ENCODE results near the gene ABL1.
"Not testable (repeated sequence)": the region's sequence is repeated elsewhere in the genome, so short reads cannot be mapped to it uniquely, and the experiment has no call there.

Gene ABL1

DNA sequence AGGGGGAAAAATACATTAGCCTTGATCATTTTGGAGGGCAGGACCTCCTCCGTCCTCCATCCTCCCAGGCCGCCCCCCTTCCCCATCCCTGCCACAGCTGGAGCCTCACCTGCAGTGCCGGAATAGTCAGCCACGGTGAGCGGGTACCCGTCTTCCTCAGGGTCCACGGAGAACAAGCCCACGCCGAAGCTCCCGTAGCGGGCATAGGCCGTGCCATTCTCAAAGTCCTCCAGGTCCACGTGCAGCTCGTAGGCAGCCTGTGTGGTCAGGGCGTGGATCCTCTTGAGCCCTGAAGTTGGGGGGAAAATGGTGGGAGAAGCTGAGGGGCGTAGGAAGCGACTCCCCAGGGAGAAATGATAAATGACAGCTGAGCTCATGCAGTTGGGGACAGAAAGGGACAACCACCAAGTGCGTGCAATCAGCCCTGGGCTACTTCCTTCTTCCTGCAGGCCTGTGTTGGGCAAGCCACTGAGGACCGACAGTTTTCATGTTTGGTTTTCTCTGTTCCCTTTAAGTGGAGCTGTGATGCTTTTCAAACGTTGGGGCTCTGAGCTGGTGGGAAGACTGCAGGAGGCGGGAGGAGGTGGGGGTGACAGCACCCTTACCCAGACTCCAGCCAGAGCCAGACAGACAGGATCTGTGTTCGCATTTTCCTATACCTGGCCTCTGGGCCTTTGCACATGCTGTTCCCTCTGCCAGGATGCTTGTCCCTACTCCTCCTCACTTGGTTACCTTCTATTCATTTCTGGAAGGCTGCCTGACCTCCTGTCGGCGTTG is 70.3 kb downstream of the ABL1 start:
- DNase-seq: no peak

DNA sequence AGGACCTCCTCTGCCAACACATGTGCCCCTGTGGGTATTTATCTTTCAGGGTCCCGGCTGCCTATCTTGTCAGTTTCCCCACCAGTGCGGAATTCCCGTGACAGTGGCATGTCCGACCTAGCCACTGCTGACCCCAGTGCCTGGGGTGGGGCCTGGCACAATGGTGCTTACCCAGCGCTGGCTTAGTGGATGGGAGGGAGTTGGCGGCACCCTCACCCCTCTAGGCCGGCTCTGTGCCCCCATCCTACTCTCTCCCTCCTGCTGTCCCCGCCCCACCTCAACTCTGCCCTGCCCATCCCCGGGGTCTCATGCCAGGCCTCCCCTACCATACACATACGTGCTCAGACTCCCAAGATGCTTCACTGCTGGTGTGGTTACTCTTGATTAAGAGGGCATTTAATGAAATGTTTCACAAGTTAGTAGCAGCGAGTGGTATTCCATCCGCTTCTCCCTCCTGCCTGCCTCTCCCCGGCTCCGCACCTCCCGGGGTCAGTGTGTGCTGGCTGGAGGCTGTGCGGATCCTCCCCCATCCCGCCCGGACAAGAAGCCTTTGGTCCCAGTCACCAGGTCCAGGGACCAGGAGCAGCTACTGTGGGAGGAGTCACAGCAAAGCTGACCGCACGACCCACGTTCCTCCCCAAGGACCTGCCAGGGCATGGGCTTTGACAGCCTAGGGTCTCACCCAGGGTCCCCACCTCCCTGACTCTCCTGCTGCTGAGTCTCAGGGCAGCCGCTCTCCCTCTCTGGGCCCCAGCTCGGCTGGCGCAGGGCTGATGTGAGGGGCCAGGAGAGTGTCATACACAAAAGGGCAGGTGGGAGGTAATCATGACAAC is 71.1 kb downstream of the ABL1 start:
- DNase-seq: no peak

DNA sequence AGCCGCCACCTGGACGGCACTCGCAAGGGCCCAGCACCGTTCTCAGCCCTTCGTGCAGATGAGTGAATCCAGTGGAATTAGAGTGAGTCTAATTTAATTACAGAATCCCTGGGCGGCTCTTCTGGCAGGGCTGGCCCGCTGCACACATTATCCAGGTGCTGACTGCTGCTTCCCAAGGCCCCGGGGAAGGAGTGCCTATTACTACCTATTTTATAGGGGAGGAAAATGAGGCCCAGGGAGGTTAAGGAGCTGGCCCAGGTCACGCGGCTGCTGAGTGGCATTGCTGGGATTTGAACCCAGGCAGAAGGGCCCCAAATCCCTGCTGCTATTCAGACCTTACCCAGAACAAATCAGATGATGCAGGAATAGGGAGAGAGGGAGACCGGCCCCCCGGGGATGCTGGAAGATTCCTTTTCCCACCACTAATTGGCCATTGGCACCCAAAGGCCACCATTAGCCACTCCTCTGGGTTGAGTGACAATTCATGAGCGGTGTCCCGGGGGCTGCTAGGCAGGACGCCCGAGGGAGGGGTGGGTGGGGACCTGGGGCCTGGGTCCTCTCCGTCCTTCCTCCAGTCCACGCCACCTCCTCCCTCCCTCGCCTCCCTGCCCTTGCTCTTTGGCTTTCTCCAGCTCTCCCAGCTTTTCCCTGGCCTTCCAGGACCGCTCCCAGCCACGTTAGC is 71.8 kb downstream of the ABL1 start:
- DNase-seq: no peak

DNA sequence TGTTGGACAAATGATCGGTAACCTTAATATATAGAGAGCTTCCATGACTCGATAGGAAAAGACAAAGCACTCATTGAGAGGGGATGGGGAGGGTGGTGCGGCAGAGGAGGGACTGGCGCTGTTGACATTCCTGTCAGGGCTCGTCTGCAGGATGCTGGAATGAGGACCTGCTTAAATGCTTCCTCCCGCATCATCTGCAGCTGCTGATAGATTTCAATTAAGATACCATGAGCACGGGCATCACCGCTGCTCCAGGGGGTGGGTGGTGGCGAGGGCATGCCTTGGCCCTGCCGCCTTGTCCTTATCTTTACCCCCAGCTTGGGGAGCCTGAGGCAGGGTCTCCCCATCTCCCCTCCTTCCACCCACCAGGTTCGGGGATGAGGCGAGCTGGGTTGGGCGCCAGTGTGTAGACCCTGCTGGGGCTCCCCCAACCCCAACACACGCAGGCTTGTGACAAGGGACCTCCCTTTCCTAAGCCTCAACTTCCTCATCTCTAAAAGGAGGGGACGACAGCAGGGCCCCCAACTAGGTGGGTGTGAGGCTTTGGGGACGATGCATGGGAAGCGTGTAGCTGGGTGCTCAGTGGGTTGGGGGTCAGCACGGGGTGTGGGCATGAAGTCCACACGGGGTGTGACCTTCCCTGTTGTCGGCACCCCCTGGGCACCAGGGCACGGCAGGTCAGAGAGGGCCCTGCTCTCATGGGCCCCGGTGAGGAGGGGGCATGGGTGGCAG is 73.3 kb downstream of the ABL1 start:
- DNase-seq: no peak

DNA sequence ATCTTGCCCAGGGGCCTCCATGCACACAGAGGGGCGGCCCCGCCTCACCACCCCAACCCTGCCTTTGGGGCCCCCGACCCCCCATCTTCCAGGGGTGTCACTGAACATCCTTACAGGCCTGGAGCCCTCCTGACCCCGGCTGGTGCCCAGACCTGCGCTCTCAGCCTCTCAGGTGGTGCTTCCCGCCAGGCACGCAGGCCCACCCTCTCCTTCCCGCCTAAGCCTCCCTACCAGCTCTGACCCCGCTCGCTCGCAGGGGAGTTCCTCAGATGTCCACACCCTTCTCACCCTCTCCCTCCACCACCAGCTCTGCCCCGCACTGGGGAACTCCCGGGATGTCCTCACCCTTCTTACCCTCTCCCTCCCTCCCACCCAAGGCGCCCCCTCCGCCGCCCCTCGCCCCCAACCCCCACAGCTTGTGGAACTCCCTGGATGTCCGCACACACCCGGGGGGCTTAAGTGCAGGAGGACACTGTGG is 73.9 kb downstream of the ABL1 start:
- no peak for DNase-seq

DNA sequence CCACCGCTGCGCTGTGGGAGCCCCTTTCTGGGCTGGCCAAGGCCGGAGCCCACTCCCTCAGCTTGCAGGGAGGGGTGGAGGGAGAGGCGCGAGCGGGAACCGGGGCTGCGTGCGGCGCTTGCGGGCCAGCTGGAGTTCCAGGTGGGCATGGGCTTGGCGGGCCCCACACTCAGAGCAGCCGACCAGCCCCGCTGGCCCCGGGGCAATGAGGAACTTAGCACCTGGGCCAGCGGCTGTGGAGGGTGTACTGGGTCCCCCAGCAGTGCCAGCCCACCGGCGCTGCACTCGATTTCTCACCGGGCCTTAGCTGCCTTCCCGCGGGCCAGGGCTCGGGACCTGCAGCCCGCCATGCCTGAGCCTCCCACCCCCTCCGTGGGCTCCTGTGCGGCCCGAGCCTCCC is 75.0 kb downstream of the ABL1 start:
- DNase-seq: not testable (repeated sequence)

DNA sequence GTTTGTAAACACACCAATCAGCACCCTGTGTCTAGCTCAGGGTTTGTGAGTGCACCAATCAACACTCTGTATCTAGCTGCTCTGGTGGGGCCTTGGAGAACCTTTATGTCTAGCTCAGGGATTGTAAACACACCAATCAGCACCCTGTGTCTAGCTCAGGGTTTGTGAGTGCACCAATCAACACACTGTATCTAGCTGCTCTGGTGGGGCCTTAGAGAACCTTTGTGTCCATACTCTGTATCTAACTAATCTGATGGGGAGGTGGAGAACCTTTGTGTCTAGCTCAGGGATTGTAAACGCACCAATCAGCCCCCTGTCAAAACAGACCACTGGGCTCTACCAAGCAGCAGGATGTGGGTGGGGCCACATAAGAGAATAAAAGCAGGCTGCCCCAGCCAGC is 75.6 kb downstream of the ABL1 start:
- not testable (repeated sequence) for DNase-seq

DNA sequence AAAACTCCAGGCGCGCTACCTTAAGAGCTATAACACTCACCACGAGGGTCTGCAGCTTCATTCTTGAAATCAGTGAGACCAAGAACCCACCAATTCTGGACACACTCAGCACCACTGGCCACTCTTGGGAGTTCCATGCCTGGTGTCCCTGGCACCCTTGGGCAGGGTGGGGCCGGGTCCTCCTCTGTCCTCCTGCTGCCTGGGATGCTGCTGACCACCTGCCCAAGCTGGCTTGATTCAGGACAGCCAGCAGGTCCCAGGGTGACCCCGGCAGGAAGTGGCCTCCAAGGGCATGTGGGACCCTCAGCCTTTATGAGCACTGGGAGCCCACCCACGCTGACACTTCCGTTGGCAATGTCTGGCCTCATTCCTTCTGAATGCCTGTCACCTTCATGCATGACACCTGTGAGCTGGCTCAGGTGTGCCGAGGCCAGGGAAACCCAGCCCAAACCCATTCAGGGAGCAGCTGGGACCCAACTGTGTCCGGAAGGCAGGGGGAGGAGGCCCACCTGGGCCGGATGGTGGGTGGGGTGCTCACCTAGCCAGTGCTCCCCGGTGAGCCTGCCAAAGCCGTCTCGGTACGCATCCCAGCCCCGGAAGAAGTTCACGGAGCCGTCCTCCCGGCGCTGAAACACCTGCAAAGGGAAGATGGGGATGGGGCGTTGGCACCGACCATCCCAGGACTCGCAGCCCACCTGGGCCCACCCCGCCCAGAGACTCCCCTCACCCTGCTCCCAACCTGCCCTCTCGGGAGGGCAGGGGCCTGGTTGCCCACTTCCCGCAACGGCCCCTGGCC is 76.4 kb downstream of the ABL1 start:
- no peak for DNase-seq

DNA sequence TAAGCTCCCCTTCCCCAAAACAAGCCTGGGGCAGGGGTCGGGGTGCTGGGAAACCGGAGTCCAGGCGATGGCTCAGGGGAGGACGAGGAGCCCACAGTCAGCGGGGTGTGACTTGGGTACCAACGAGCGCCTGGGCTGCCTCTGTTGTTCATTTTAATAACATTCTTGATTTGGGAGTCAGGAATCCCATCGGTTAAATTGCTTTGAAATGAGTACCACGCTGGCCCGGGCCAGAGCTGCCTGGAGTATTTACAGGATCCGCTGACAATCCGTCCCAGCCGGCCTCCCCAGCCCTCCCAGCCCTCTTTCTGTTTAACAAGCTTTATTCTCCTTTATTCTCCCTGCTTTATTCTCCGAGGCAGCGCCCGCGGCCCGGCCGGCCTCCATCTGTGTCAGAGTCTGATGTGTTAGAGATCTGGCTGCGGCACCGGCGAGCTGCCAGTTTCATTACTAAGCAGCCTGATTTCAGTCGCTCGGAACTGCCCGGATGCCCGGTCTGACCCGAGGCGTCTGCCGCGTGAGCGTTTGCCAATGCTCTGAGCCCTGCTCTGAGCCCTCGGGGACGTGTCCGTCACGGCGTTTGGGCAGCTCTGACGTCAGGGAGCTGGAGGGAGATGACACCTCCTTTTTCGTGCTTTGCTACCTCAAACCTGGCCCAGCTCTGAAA is 78.0 kb downstream of the ABL1 start:
- no peak for DNase-seq

DNA sequence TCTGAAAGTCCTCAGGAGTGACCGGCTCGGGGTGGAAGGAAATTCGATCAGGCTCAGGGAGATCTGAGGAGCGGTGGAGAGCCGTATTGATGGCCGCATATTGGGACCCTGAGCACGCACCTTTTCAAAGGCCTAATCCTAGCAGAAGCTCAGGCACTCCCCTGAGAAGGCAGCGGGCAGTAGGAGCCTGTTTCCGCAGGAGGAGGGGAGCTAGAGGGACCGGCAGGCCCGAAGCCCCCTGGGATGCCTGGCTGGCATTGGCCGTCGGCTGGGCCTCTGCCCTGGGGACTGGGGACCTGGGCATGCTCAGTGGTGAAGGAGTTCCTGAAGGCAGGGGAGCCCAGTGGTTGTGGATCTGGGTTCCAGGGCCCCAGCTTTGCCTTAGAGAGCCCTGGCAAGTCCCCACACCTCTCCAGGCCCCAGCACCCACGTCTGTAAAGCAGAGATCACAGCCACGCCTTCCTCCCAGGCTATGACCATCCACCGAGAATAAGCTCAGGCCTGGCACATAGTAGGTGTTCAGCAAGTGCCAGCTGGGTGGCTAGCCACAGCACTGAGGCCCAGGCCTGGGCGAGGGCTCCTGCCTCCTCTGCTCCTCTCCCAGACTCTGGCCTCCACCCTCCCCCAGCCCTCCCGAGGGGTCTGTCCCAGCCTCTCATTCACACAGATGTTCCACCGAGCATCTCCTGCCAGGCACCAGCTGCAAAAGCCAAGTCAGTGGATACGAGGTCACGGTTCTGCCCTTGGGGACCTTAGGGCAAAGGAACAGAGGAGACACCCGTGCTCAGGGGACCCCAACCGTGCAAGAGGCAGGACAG is 78.8 kb downstream of the ABL1 start:
- no peak for DNase-seq

DNA sequence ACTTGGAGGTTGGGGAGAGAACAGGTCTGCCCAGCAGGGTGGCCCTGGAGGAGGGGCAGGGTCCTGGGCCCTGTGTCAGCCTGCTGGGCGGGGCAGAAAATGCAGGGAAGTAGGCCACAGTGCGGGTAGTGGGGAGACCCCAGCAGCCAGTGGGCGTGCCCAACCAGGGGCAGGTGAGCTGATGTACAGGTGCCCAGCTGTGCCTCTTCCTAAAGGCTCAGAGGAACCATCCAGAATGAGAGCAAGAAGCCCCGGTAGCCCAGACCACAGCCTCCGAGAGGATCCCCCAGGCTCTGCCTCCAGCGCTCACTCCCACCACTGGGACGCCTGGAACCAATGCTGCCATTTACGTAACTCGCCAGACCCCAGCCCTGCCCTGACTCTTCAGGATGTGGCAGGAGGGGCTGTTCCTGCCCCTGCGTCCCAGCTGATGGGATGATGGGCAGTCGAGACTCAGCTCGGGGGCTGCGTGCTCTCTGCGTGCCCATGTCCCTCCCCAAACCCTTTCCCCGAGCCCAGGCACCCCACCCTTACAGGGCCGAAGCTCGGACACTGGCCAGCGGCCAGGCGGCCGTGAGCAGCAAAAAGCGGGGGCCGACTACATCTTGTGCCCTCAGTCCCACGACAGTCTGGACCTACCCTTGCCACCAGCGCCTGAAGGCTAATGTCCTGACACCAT is 79.5 kb downstream of the ABL1 start:
- DNase-seq: no peak

DNA sequence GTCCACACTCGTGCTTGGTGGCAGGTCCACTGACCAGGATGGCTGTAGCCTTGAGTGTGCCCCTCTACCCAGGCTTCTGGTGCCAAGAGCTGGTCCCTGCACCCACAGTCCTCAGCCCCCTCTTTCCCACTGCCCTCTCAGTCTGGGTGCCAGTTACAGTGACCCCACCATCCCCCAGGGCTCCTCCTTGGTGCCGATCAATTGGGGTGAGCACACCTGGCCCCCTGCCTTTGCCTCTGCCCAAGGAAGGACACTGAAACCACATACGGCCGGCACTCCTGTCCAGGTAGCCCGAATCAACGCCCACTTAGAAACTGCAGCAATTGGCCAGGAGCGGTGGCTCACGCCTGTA is 80.0 kb downstream of the ABL1 start:
- DNase-seq: no peak

DNA sequence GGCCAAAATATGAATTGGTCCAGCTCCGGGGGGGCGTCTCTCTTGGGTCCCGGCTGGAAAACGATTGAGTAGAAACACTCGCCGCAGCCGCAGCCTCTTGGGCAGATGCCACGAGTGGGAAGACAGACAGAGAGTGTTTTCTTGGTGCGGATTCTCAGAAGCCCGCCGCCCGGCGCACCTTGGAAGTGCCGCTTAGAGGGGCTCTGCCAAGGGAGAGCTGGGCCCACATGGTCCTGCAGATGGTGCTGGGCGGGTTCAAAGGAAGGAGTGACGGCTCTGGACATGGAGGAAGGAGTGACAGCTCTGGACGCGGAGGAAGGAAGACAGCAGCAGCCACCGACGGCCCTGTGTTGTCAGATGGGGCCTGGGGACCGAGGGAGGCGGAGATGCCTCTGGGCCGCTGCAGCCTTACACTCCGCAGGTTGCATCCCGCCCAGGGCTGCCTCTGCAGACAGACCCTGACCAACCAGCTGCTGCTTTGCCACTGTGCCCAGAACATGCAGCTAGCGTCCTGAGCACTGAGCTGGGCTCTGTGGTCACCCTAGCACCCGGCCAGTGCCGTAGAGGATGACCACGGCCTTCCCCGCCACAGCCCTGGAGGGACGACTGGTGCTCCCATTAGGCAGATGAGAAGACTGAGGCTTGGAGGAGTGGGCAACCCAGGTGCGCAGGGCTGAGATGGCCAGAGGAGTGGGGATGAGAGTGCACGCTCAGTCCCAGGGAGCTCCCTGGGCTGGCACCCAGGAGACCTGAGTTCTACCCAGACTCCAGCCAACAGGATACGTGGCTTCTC is 82.3 kb downstream of the ABL1 start:
- no peak for DNase-seq

DNA sequence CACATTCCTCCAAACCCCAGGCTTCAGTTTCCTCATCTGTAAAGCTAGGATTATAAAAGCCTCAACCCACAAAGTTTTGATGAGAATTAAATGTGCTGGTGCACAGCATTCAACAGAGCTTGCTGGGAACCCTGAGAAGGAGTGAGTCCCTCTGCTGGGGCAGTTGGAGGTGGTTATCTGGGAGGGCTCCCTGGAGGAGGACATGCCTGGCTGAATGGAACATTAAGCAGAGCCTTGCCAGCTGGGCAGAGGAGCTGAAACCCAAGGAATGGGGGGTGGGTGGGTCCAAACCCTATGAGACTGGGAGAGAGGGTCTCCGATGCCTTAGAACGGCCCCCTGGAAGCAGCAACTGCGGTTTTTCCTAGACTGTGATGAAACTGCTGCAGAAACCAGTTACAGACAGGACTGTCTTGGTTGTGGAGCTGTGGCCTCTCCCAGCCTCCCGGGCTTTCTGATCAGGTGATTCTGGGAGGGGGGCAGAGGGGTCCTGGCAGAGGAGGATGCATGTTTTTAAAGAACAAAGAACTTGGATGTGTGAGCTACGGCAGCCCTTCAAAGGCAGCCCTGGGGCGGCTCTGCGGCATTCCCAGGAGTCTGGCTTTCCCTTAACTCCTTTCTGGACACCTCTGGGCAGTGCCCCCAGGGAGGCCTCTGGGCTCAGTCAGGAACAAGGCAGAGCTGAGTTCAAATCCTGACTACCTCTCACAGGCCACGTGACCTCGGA is 83.2 kb downstream of the ABL1 start:
- DNase-seq: no peak

DNA sequence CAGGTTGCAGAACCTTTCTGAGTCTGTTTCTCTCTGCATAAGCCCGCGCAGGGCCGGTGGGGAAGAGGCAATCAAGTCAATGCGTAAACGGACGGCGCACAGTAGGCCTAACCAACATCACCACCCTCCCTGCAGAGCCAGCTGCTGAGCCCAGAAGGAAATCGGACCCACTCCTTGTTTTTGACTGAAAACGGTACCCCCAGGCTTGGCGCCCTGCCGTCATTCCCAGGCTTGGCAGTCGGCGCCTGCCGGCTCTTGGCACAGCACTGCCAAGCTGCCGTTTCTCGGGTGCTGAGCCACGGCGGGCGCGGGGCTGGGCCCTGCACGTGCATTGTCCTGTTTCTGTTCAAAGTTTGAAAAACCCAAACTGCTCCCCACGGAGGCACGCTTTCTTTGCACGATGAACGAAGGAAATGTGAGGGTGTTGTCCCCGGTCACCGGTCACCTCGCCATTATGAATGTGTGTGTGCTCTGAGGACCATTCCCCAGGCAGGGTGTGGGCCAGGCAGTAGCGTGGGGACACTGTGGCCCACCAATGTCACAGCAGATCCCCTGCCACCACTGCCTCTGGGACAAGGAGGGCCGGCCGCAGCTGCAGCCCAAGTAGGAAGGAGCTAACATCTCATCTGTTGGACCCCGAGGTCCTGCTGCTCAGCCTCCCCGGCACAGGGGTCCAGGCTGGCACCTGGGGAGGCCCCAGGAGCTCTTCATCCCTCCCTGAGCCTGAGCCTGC is 83.9 kb downstream of the ABL1 start:
- DNase-seq: no peak

DNA sequence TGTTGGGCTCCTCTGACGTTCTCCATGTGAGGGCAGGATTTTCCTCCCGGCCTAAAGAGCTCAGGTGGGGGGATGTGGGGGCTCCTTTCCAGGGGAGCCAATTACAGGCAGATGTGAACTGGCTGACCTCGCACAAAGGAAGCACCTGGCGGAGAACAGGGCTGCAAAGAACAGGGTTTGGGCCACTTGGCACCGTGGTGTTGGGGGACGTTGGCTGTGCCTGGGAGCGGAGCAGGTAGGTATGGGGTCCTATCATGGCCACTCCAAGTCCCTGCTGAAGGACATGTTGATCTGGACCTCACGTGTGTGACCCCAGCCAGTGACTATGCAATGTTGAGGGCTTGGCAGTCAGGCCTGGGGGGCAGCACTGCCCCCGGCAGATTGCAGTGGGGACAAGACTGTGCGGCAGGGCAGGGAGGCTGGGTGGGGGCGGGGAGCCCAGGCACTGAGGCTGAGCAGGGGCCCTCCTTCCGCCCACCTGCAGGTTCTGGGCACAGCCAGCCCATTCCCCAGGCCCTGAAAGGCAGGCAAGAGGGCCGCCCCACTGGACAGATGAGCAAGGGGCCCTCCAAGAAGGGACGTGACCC is 84.6 kb downstream of the ABL1 start:
- DNase-seq: no peak

DNA sequence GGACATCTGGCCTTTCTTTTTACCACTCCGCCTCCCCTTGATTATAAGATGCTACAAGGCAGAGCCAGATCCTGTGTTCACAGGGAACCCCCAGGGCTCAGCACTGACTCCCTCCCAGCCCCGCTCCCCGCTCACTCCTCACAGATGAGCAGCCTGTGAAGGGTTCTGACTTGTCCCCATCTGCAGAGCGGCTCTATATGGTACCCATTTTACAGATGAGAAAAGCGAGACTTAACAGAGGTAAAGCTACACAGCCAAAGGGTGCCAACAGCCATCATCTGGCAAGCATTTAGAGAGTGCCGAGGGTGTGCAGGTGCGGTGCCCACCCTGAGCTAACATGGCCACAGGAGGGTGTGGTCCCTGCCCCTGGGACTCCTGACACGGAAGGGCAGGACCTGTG is 85.2 kb downstream of the ABL1 start:
- DNase-seq: no peak

Data from activated CD4-positive, alpha-beta T cell treated with anti-CD3 and anti-CD28 coated beads, Interleukin-2, amount 50 U/mL, for 1 hour (primary cell).